NCI-H187 (cell line): Measurements from ENCODE around the gene WNT10A.
"Not testable (repeated sequence)": the region's sequence is repeated elsewhere in the genome, so short reads cannot be mapped to it uniquely, and the experiment has no call there.

Experiments used
- DNase-seq, 2 experiments: peaks; one replicate each; lab custom pipeline; 2025; lab: John Stamatoyannopoulos, UW

WNT10A gene

GRCh38 chr2:218880102-218880858, at the start of gene WNT10A:
WNT10A (plus strand) TSS chr2:218880852; CDS start chr2:218880996, 144 bp downstream.
- DNase-seq, result no peak

- DNase-seq, result no peak
Measured at GRCh38 chr2:218831378-218831990, 49.2 kb upstream of the WNT10A start, which contains the start of gene PRKAG3. PRKAG3 (minus strand) TSS chr2:218831803.

GRCh38 chr2:218832081-218832480, 48.6 kb upstream of the WNT10A start:
- DNase-seq, result no peak

- DNase-seq, result no peak
Measured at GRCh38 chr2:218832520-218832919, 48.1 kb upstream of the WNT10A start.

GRCh38 chr2:218833023-218833609, 47.5 kb upstream of the WNT10A start:
- DNase-seq, result no peak

GRCh38 chr2:218834685-218835084, 46.0 kb upstream of the WNT10A start:
- no peak for DNase-seq

GRCh38 chr2:218837495-218837894, 43.2 kb upstream of the WNT10A start:
- DNase-seq, result no peak

GRCh38 chr2:218839430-218839829, 41.2 kb upstream of the WNT10A start:
- DNase-seq, result no peak

- no peak for DNase-seq
Measured at GRCh38 chr2:218839888-218840287, 40.8 kb upstream of the WNT10A start.

GRCh38 chr2:218844334-218844733, 36.3 kb upstream of the WNT10A start:
- not testable (repeated sequence) for DNase-seq

- DNase-seq, result not testable (repeated sequence)
Measured at GRCh38 chr2:218846963-218847362, 33.7 kb upstream of the WNT10A start.

GRCh38 chr2:218849721-218850120, 30.9 kb upstream of the WNT10A start:
- no peak for DNase-seq

GRCh38 chr2:218850796-218851195, 29.9 kb upstream of the WNT10A start:
- DNase-seq, result no peak

GRCh38 chr2:218851286-218851685, 29.4 kb upstream of the WNT10A start:
- DNase-seq, result no peak

GRCh38 chr2:218852911-218853667, 27.6 kb upstream of the WNT10A start:
- DNase-seq, result no peak

GRCh38 chr2:218853766-218854165, 26.9 kb upstream of the WNT10A start:
- no peak for DNase-seq

- no peak for DNase-seq
Measured at GRCh38 chr2:218854860-218855259, 25.8 kb upstream of the WNT10A start.

- no peak for DNase-seq
Measured at GRCh38 chr2:218855305-218856166, 25.1 kb upstream of the WNT10A start.

GRCh38 chr2:218856167-218856895, 24.3 kb upstream of the WNT10A start:
- DNase-seq, result no peak

GRCh38 chr2:218856896-218857243, 23.8 kb upstream of the WNT10A start:
- no peak for DNase-seq
